Neural progenitor cell (in vitro differentiated cells): ENCODE data around the gene FOXN3. TPM values are rescaled to one million over a fixed set of nuclear protein-coding genes. Genes with fewer than 3 reads are reported as not detected.
A peak's percentile ranks its signal among the peaks of the same experiment; 100 is the strongest.

Experiments used
- DNase-seq: peaks from one replicate; pipeline ENCODE4 v3.0.0-alpha.2; 2016; ENCODE audit warnings: low spot score
- H2AFZ ChIP-seq: fragments of 200-600 bp; sonication (generic); replicated peaks from 2 replicates; pipeline ENCODE4 v1.6.1; 2016; ENCODE audit warnings: antibody characterized with exemption
- H3F3A ChIP-seq: fragments of 200-600 bp; sonication (generic); 2 replicates; pipeline ENCODE4 v1.6.1; 2016; ENCODE audit warnings: antibody characterized with exemption, low read depth
- H3K27ac ChIP-seq: fragments of 200-600 bp; sonication (generic); 2 replicates; pipeline ENCODE4 v1.5.1; 2016; ENCODE audit warnings: mild to moderate bottlenecking
- H3K27me3 ChIP-seq: fragments of 200-600 bp; sonication (generic); 2 replicates; pipeline ENCODE4 v1.6.1; 2016; ENCODE audit warnings: mild to moderate bottlenecking, moderate library complexity
- H3K36me3 ChIP-seq: fragments of 200-600 bp; sonication (generic); 2 replicates; pipeline ENCODE4 v1.5.1; 2016
- H3K4me1 ChIP-seq: fragments of 200-600 bp; sonication (generic); 2 replicates; pipeline ENCODE4 v1.6.1; 2016; ENCODE audit warnings: mixed run types
- H3K4me2 ChIP-seq: fragments of 200-600 bp; sonication (generic); 2 replicates; pipeline ENCODE4 v1.6.1; 2016
- H3K4me3 ChIP-seq: fragments of 200-600 bp; sonication (generic); 2 replicates; pipeline ENCODE4 v1.5.1; 2016
- H3K79me2 ChIP-seq: fragments of 200-600 bp; sonication (generic); 2 replicates; pipeline ENCODE4 v1.6.1; 2016; ENCODE audit warnings: low read depth
- H3K9ac ChIP-seq: fragments of 200-600 bp; sonication (generic); 2 replicates; pipeline ENCODE4 v1.6.1; 2016
- H3K9me3 ChIP-seq: fragments of 200-600 bp; sonication (generic); 2 replicates; pipeline ENCODE4 v1.5.1; 2016; ENCODE audit warnings: low read depth
- H4K20me1 ChIP-seq: fragments of 200-600 bp; sonication (generic); 2 replicates; pipeline ENCODE4 v1.6.1; 2016; ENCODE audit warnings: low read depth
- H3K27ac Mint-ChIP-seq: 3 replicates; pipeline ENCODE4 v1.8.0; 2021; ENCODE audit warnings: mixed read lengths
- H3K27me3 Mint-ChIP-seq: 2 replicates; pipeline ENCODE4 v1.8.0; 2022; ENCODE audit warnings: low read depth, mild to moderate bottlenecking, inconsistent platforms, moderate library complexity, mixed read lengths; ENCODE audit not compliant: insufficient read depth
- H3K36me3 Mint-ChIP-seq: 3 replicates; pipeline ENCODE4 v1.8.0; 2021; ENCODE audit warnings: mixed read lengths
- H3K4me1 Mint-ChIP-seq: 3 replicates; pipeline ENCODE4 v1.8.0; 2021; ENCODE audit warnings: mixed read lengths
- H3K4me3 Mint-ChIP-seq: 3 replicates; pipeline ENCODE4 v1.8.0; 2021; ENCODE audit warnings: mild to moderate bottlenecking, moderate library complexity, mixed read lengths
- H3K9me3 Mint-ChIP-seq: 3 replicates; pipeline ENCODE4 v1.8.0; 2020; ENCODE audit warnings: mixed read lengths
- CTCF ChIP-seq: fragments of 200-600 bp; sonication (generic); IDR thresholded peaks from 2 replicates; pipeline ENCODE4 v1.5.1; 2017; ENCODE audit warnings: antibody characterized with exemption, mild to moderate bottlenecking
- EZH2 ChIP-seq: fragments of 200-600 bp; sonication (generic); IDR thresholded peaks from 2 replicates; pipeline ENCODE4 v1.6.1; 2017; ENCODE audit warnings: antibody characterized with exemption, mild to moderate bottlenecking, moderate library complexity
- EZH2phosphoT487 ChIP-seq: fragments of 200-600 bp; sonication (generic); IDR thresholded peaks from 2 replicates; pipeline ENCODE4 v1.6.1; 2017; ENCODE audit warnings: antibody characterized with exemption
- total RNA-seq: library from RNA; depleted of rRNA; stranded (reverse); fragments of >200 nt; gene quantifications from 2 replicates; pipeline ENCODE4 v1.2.3, GENCODE V29; 2015; ENCODE audit warnings: low replicate concordance

Gene FOXN3
- total RNA-seq, 1 donor from 2014 or later: 39.5 TPM

- Histone ChIP-seq H3K9me3 (no peaks in the 10 kb centered on the region), H4K20me1 (no peaks in the 10 kb centered on the region), H3F3A (peaks cover 7% of the 10 kb centered on the region), H3K4me1 (peaks cover 13% of the 10 kb centered on the region), H3K36me3 (no peaks in the 10 kb centered on the region), H3K79me2 (no peaks in the 10 kb centered on the region), H3K27me3 (no peaks in the 10 kb centered on the region), H2AFZ (no peak overlapping the region), H3K4me2 (no peak overlapping the region), H3K9ac (no peak overlapping the region), H3K27ac (no peak overlapping the region), H3K4me3 (no peak overlapping the region)
- no peak overlapping the region for H3K27ac Mint-ChIP-seq
- H3K9me3 Mint-ChIP-seq: no peaks in the 10 kb centered on the region
- peaks cover 2% of the 10 kb centered on the region for H3K27me3 Mint-ChIP-seq
- DNase-seq: no peak
- no peak for TF ChIP-seq EZH2
- no peak for TF ChIP-seq EZH2phosphoT487
- no peak for TF ChIP-seq CTCF
- peaks cover 12% of the 10 kb centered on the region for H3K4me1 Mint-ChIP-seq
- no peaks in the 10 kb centered on the region for H3K36me3 Mint-ChIP-seq
- no peak overlapping the region for H3K4me3 Mint-ChIP-seq
These were observed 44.2 kb upstream of the FOXN3 start for GRCh38 chr14:89461256-89461655.

GRCh38 chr14:89458713-89459420 lies 41.8 kb upstream of the FOXN3 start:
- H3K27ac Mint-ChIP-seq: no peak overlapping the region

DNA sequence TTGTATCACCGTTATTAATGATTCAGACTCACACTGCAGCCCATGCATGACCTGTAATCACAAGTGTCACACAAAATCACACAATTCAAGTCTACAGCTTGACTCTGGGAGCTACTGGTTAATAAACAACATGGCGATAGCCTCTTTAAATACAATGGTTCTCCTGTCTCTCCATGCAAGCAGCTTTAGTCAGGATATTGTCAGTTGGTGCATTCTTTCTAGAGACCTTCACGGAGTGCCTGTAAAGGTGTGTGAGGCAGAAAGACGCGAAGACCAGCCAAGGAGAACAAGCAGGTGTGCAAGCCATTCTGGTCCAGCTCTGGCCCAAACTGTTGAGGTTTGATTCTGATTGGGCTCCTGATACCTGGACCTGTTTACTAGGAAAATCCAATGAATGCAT lies 40.0 kb upstream of the FOXN3 start:
- H3K27ac ChIP-seq: no peak overlapping the region
- Mint-ChIP-seq H3K9me3 (no peaks in the 10 kb centered on the region), H3K27ac (no peak overlapping the region), H3K4me3 (no peak overlapping the region), H3K4me1 (peaks cover 12% of the 10 kb centered on the region), H3K27me3 (peaks cover 2% of the 10 kb centered on the region), H3K36me3 (no peaks in the 10 kb centered on the region)
- TF ChIP-seq EZH2 (no peak), CTCF (no peak), EZH2phosphoT487 (no peak)
- H3K36me3 ChIP-seq: no peaks in the 10 kb centered on the region
- H3K9ac ChIP-seq: no peak overlapping the region
- H3K27me3 ChIP-seq: no peaks in the 10 kb centered on the region
- DNase-seq: no peak
- H2AFZ ChIP-seq: no peak overlapping the region
- no peak overlapping the region for H3K4me2 ChIP-seq
- H3K9me3 ChIP-seq: no peaks in the 10 kb centered on the region
- H3K79me2 ChIP-seq: no peaks in the 10 kb centered on the region
- no peak overlapping the region for H3K4me3 ChIP-seq
- H3F3A ChIP-seq: peaks cover 7% of the 10 kb centered on the region
- H4K20me1 ChIP-seq: no peaks in the 10 kb centered on the region
- H3K4me1 ChIP-seq: peaks cover 13% of the 10 kb centered on the region

More at GRCh38 chr14:89458713-89459420, 41.8 kb upstream of the FOXN3 start:
- H3K27ac ChIP-seq: no peak overlapping the region
- peaks cover 7% of the 10 kb centered on the region for H3F3A ChIP-seq
- H3K4me3 ChIP-seq: no peak overlapping the region
- H3K4me1 ChIP-seq: peaks cover 13% of the 10 kb centered on the region
- no peaks in the 10 kb centered on the region for H3K9me3 Mint-ChIP-seq
- H3K36me3 Mint-ChIP-seq: no peaks in the 10 kb centered on the region
- no peak overlapping the region for H2AFZ ChIP-seq
- H3K27me3 ChIP-seq: no peaks in the 10 kb centered on the region
- no peaks in the 10 kb centered on the region for H3K9me3 ChIP-seq
- peaks cover 2% of the 10 kb centered on the region for H3K27me3 Mint-ChIP-seq
- H3K4me2 ChIP-seq: peak overlapping the region; percentile 3
- H3K79me2 ChIP-seq: no peaks in the 10 kb centered on the region
- no peak overlapping the region for H3K9ac ChIP-seq
- no peak for TF ChIP-seq CTCF
- no peak for TF ChIP-seq EZH2phosphoT487
- no peak for TF ChIP-seq EZH2
- no peaks in the 10 kb centered on the region for H3K36me3 ChIP-seq
- H3K4me1 Mint-ChIP-seq: peaks cover 12% of the 10 kb centered on the region
- no peak for DNase-seq
- no peaks in the 10 kb centered on the region for H4K20me1 ChIP-seq
- no peak overlapping the region for H3K4me3 Mint-ChIP-seq
